ENCODE measurements around the gene XAGE2.
"Not testable (repeated sequence)": the region's sequence is repeated elsewhere in the genome, so short reads cannot be mapped to it uniquely, and the experiment has no call there.

Gene XAGE2

DNA sequence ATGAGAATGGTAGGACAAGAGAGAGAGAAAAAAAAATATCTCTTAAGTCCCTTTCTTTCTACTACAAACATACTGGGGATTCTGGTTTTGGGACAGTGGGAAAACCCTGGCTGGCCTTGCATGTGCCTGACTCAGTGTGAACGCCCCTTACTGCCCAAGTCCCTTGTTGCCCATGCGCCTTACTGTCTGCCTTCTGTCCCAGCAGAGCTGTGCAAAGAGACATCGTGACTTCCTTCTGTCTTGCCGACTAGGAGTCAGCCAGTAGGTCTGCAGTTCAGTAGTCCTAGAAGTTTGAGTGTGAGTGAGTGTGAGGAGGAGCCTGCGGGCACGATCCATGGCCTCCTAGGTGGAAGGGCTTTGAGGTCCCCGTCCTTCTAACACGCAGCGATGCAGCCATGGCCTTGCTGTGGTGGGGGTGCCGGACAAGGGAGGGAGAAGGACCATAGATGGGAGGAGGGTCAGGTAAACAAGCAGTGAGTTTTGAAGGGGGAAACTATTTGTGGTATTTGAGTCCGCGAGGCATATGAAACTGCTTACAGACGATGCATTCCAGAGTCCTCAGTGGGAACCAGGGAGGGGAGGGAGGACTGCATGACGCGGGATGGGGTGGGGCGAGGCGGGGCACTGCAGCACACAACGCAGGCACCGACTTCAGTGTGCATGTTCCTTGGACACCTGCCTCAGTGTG is at the start of gene XAGE2:
Gene XAGE2, plus strand, starts transcription at position 654 of the 688 bp plus-strand sequence. CDS start 994 bp downstream, outside the sequence.
- no peak for DNase-seq (ENCODE audit: low read depth in 2 of 2)

- DNase-seq (ENCODE audit: low read depth in 2 of 2) = no peak
These were observed 31.4 kb upstream of the XAGE2 start for GRCh38 chrX:52337410-52337809.

GRCh38 chrX:52341493-52341892 is 27.3 kb upstream of the XAGE2 start:
- no peak for DNase-seq (ENCODE audit: low read depth in 2 of 2)

DNA sequence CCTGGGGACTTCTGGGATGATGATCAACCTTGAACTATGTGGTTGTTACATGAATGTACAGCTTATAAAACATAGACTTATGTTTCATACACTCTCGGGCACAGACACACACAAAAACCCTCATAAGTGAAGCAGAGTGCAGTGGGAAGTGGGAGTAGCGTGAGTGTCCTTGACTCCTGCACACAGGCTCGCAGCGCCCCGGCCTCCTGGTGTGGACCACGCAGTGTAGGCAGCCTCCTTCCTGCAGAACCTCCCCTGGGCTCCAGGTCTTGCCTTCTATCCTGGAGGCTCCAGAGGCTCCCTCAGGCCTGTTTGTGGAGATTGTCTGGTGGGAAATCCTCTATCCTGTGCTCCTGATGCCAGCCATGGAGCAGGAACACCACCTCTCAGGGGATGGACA is 25.7 kb upstream of the XAGE2 start:
- not testable (repeated sequence) for DNase-seq (ENCODE audit: low read depth in 2 of 2)

DNA sequence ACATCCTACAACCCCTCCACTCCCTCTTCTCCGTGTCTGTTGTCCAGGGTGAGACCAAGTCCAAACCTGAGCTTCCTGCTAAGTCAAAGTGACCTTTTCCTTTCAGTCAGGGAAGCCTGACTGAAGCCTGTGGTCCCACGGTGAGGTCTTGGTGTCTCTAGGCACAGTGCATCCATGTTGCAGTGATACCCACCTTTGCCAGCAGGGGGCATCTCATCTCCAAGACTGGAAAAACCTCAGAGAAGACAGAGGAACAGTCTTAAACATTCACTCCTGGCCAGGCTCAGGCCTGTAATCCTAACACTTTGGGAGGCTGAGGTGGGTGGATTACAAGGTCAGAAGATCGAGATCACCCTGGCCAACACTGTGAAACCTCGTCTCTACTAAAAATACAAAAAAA is 23.4 kb upstream of the XAGE2 start:
- not testable (repeated sequence) for DNase-seq (ENCODE audit: low read depth in 2 of 2)

- no peak for DNase-seq (ENCODE audit: low read depth in 2 of 2)
These were observed 22.4 kb upstream of the XAGE2 start for GRCh38 chrX:52346174-52347165.

DNA sequence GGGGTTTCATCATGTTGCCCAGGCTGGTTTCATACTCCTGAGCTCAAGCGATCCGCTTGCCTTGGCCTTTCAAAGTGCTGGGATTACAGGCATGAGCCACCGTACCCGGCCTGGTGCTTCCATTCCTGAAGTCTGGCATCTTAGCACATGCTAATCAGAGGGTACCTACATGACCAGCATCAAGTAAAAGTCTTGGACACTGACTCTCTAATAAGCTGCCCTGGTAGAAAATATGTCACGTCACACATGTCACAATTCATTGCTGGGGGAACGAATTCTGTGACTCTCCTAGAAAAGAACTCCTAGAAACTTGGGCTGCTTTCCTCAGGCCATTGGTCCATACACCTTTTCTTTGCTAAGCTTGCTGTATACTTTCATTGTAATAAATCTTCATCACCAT is 19.1 kb upstream of the XAGE2 start:
- DNase-seq (ENCODE audit: low read depth in 2 of 2) = no peak

DNA sequence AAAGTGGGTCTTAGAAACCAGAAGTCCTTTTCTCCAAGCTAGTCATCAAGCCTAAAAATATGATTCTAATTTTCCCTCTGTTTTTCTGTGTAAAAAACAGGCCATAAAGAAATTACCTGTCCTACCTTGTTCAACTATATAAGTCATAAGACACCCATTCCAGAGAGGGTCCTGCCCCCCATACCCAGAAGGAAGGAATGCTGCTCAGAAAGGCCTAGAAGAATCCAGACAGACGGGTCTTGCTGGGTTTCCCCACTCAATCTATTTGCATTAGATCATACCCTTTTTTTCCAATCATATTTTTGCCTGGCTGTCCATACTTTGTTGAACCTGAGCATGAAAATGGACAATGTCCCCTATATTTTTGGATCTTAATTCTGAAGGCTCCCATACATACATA is 16.3 kb upstream of the XAGE2 start:
- DNase-seq (ENCODE audit: low read depth in 2 of 2) = no peak

- no peak for DNase-seq (ENCODE audit: low read depth in 2 of 2)
These were observed 15.0 kb upstream of the XAGE2 start for GRCh38 chrX:52353838-52354237.

GRCh38 chrX:52355108-52355507 is 13.7 kb upstream of the XAGE2 start:
- DNase-seq (ENCODE audit: low read depth in 2 of 2) = no peak

GRCh38 chrX:52359614-52360232 is 9.1 kb upstream of the XAGE2 start:
- no peak for DNase-seq (ENCODE audit: low read depth in 2 of 2)

DNA sequence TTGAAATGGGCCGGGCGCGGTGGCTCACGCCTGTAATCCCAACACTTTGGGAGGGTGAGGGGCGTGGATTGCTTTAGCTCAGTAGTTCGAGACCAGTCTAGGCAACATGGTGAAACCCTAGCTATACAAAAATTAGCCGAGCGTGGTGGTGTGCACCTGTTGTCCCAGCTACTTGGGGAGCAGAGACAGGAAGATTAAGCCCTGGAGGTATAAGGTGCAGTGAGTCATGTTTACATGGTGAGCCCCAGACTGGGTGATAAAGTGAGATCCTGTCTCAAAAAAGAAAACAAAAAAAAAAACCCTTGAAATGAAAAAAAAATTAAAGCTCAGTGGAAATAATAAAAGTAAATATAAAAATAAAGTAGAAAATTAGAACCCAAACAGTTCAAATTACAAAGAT is 6.9 kb upstream of the XAGE2 start:
- no peak for DNase-seq (ENCODE audit: low read depth in 2 of 2)

- DNase-seq (ENCODE audit: low read depth in 2 of 2) = no peak
These were observed 5.5 kb upstream of the XAGE2 start for GRCh38 chrX:52363247-52363883.

GRCh38 chrX:52378870-52379269 is 10.0 kb downstream of the XAGE2 start:
- no peak for DNase-seq (ENCODE audit: low read depth in 2 of 2)

DNA sequence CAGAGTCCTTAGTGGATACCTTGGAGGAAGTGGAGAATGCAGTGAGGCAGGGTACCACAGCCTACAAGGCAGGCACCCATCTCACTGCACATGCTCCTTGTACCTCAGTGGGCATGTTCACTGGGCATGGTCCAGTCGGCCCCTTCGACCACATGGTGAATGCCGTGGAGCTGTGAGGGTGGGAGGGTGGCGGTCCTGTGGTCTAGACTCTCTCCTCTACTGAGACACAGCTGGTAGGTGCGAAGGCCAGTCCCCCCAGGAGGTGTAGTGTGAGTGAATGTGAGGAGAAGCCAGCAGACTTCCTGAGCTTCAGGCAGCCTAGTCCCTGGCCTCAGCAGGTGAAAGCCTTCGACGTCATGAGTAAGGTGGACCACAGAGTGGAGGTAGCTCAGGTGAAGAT is 12.2 kb downstream of the XAGE2 start:
- no peak for DNase-seq (ENCODE audit: low read depth in 2 of 2)

DNA sequence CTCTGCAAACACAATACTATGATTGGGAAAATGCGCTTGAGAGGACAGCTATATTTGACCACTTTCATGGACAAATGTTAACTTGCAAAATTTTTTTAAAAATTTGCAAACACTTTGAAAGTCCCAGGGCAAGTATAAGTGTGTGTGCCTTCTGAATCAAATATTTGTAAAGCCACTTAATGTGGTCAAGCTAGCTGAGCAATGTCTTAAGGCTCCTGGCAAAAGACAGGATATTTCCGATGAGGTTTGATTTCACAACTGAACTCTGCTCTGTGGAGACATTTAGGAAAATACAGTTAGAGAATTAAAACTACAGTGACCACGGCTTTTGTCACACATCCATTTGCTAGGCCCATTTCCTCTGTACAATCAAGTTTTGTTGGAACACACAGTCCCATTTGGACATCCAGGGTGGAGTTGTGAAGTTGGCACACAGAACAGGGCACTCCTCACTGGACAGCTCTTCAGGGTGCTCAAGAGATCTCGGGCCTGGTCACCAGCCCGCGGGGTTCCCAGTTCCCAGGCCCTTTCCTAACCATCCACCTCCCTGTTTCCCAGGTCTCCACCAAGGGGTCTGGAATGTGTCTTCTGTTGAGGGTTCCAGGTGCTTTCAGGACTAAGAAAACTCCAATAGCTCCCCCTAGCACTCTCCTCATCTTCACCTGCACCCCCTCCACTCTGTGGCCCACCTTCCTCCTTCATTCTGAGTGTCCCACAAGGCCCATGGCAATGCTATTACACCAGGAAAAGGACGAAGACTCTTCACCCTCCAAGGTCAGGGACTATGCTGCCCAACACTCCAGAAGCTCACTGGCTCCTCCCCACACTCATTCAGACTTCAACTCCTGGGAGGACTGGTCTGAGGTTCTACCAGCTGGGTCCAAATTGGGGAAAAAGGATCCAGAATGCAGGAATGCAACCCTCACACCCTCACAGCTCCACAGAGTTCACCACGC is 41.9 kb downstream of the XAGE2 start:
- DNase-seq (ENCODE audit: low read depth in 2 of 2) = no peak

- no peak for DNase-seq (ENCODE audit: low read depth in 2 of 2)
These were observed 46.5 kb downstream of the XAGE2 start for GRCh38 chrX:52415304-52415703.

DNA sequence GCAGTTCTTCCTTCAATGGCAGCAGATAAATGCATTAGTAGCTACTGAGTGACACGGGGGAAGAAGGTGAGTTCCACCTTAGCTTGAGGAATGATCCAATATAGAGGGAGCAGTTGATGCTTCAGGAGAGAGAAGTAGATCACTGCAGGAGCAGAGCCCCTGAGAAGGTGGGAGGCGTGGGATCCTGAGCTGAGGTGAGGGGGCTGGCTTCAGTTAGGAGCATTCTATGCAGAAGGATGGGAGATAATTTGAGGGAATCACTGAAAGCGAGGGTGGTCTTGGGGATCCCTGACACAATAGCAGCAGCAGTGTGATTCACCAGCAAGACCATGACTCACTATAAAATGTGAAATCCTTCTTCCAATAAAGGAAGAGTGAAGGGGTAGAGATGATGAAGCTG is 48.0 kb downstream of the XAGE2 start:
- DNase-seq (ENCODE audit: low read depth in 2 of 2) = no peak

- DNase-seq (ENCODE audit: low read depth in 2 of 2) = no peak
These were observed 52.1 kb downstream of the XAGE2 start for GRCh38 chrX:52420824-52421443.

DNA sequence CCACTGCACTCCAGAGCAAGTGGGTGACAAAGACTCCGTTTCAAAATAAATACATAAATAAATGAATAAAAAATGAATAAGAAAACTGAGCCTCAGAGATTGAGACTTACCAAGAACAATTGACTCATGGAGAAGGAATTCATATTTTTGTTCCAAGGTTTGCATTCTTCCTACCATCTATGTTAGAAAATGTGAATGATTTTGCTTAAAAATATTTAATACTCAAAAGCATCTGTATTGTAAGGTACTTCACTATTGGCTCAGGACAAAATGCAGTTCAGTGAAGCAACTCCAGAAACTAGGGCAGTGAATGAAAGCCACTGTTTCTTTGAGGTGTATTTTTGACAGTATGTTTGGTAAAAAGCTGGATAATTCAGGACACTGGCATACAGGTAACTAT is 54.1 kb downstream of the XAGE2 start:
- no peak for DNase-seq (ENCODE audit: low read depth in 2 of 2)
